PC-3 (cell line): Measurements from ENCODE around the gene SMG1.

Experiments
- CTCF ChIP-seq: fragments of 300-600 bp; sonication (generic); conservative IDR thresholded peaks from 2 replicates; pipeline ENCODE4 v1.5.1; 2017; ENCODE audit warnings: antibody characterized with exemption, low read depth, mild to moderate bottlenecking, low read length
- EZH2 ChIP-seq: fragments of 300-600 bp; sonication (generic); IDR thresholded peaks from one replicate; pipeline ENCODE4 v1.6.1; 2017; ENCODE audit warnings: antibody characterized with exemption, mild to moderate bottlenecking, low read length; ENCODE audit not compliant: unreplicated experiment

DNA sequence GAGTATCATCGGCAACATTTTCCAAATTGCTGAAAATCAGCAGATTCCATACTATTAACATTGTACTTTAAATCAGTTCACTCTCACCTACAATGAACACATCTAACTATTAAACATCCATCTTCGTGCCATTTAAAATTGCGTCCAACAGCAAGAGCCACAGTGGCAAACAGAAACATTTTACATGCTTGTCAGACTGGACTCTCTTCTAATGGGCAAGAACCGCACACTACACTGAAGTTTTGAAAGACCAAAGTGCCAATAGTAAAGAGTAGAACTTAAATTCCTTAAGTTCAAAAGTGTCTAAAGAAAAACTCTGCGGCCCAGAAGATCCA is 136.7 kb downstream of the SMG1 start:
- no peak for TF ChIP-seq CTCF
- TF ChIP-seq EZH2, result no peak
